Astrocyte of the spinal cord (primary cell): ENCODE measurements around the gene BSCL2.

Experiments used
- DNase-seq: peaks from one replicate; pipeline ENCODE4 v3.0.0; 2011; ENCODE audit warnings: low read depth, low spot score
- H3K4me3 ChIP-seq: 2 replicates; pipeline ENCODE4 v1.5.1; 2011; ENCODE audit warnings: low read depth, mild to moderate bottlenecking, low read length, moderate library complexity
- in situ Hi-C: cut with HindIII; loops from 2 replicates; pipeline ENCODE4 v1.10.0; 2017; ENCODE audit warnings: low sequenced_read_pairs
- TF ChIP-seq, protein P1 (sequence below): IDR thresholded peaks from 2 replicates; pipeline ENCODE4 v1.5.1; 2012; ENCODE audit warnings: low read depth, mild to moderate bottlenecking, low read length, inconsistent platforms

Gene BSCL2

DNA sequence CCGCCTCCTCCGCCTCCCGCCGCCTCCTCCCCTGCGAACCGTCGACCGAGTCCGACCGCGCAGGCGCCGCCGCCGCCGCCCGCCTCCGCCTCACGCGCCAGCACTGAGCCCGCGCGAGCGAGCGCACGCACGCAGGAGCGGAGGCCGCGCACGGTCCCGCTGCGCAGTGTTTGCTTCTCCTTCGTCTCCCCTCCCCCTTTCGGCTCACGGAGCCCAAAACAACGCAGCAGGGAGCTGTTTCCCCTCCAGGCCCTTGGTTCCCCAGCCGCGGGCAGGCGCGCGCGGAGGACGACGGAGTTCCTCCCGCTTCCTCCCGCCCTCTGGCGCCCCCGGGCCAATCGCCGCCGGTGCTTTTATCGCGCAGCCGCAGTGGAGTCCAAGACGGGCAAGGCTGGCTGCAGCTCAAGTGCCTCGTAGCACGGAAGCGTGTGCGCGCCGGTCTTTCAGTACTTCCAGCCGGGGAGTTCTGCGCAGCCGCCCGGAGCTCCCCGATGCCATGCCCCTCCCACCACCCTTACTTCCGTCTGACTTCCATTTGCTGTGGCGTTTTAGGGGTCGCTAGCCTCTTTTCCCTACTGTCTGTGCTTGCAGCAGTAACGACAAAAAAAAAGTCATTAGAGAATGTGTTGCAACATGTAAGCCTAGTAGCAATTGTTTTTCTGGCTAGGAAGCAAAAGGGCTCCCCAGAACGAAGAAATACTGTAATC is 20.1 kb upstream of the BSCL2 start, which contains the start of gene HNRNPUL2:
Gene HNRNPUL2 (minus strand): TSS at position 293 of the 707 bp plus-strand sequence. CDS start 301 bp downstream, outside the sequence.
- H3K4me3 ChIP-seq = peak within 1 kb of the TSS; percentile 78
- in situ Hi-C loops = no loop called here
- peak; percentile 99 for DNase-seq
- TF ChIP-seq, protein P1, sequence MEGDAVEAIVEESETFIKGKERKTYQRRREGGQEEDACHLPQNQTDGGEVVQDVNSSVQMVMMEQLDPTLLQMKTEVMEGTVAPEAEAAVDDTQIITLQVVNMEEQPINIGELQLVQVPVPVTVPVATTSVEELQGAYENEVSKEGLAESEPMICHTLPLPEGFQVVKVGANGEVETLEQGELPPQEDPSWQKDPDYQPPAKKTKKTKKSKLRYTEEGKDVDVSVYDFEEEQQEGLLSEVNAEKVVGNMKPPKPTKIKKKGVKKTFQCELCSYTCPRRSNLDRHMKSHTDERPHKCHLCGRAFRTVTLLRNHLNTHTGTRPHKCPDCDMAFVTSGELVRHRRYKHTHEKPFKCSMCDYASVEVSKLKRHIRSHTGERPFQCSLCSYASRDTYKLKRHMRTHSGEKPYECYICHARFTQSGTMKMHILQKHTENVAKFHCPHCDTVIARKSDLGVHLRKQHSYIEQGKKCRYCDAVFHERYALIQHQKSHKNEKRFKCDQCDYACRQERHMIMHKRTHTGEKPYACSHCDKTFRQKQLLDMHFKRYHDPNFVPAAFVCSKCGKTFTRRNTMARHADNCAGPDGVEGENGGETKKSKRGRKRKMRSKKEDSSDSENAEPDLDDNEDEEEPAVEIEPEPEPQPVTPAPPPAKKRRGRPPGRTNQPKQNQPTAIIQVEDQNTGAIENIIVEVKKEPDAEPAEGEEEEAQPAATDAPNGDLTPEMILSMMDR = peak; percentile 6

DNA sequence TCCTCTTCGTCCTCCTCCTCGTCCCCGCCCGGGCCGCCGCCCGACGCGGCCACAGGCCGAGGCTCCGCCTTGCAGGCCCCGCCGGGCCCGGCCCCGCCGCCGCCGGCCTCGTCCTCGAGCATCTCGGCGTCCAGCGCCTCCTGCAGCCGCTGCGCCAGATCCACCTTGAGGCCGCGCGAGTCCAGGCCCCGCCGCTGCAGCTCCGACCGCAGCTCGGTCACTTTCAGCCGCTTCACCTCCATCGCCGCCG is 19.6 kb upstream of the BSCL2 start:
- TF ChIP-seq, protein P1 = no peak
- in situ Hi-C loops = no loop called here
- H3K4me3 ChIP-seq = peak overlapping the region; percentile 78
- DNase-seq = no peak

DNA sequence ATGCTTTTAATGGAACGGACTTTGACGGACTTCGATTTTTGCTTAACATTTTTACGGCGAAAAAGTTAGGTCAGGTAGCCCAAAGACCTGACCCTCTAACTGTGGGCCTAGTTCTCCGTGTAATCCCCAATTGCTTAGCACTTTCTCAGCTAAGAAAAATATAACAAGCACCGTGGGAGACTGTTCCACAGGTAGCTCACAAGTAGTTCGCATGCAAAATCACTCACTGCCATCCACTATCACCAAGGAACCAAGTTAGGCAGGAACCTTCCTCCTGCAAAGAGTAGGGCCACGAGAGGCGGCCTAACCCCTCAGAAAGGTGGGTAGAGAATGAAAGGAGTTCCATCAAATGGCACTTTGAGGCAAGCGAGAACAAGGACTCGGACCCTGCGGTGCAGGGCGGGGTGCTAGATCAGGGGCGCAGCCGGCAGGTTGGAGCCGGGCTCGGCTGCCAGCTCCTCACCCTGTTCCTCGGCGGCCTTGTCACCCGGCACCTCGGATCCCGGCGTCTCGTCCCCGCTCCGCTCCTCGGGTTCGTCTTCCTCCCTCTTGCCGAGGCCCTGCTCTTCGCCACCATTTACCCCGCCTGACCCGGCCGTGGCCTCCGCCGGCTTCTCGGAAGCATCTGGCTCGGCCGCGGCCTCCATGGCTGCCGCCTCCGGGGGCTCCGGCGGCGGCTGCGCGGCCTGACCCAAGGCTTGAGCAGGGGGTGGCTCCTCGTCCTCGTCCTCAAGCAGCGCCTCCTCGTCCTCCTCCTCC is 19.1 kb upstream of the BSCL2 start:
- no peak for DNase-seq
- in situ Hi-C loops = no loop called here
- TF ChIP-seq, protein P1 = no peak
- peak overlapping the region; percentile 78 for H3K4me3 ChIP-seq

DNA sequence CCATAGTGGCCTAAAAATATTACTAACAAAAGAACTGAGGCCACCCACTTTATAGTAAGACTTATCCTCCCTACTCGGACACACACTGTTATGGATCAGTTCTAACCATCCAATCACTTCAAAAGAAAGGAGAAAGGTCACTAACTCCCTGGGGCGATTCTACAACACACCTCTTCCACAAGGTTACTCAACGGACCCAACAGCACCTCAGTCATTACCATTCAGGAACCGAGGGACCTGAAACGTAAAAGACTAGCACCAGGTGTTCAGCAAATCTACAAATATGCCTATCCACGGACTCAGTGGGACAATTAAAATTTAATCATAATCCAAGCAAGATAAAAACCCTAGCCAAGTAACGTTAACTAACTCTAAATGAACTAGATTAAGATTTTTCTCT is 18.4 kb upstream of the BSCL2 start:
- in situ Hi-C loops = no loop called here

DNA sequence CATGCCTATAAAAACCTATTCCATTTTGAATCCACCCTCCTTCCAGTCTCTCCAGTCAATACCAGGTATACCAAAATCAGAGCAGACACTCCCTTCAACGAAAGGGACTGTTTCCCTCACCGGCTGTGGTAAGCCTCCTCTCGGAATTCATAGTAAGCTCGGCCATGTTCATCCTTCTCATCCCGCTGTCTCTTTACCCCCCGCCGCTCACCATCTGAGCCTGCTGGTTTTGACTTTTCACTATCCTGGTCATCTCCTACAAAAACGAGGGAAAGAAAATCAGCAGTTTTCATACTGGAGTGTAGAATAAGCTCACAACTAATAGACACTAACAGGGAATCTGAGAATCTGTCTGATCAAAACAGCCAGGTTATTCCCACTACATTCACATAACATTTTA is 16.9 kb upstream of the BSCL2 start:
- no peak for DNase-seq
- in situ Hi-C loops = no loop called here
- TF ChIP-seq, protein P1 = no peak
- H3K4me3 ChIP-seq = peak overlapping the region; percentile 78

More for the DNA sequence above, 18.4 kb upstream of the BSCL2 start:
- TF ChIP-seq, protein P1 = no peak
- no peak for DNase-seq
- H3K4me3 ChIP-seq = peak overlapping the region; percentile 78

DNA sequence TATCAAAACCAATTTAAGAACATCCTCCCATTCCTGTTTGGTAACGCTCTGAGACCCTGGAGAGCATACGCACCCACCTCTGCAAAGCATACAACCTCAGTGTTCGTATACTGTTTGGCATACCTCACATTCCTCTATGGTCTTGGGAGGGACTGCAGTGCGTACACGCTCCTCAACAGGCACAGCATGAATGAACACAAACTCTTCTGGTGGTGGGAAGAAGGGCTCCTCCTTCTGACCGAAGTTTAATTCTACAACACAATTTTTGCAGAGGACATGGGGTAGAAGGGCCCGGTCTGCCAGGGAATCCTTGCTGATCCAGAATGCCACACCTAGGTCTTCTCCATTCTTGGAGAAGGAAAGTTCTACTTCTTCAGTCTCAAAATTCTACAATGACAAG is 14.8 kb upstream of the BSCL2 start:
- no peak overlapping the region for H3K4me3 ChIP-seq
- TF ChIP-seq, protein P1 = peak; percentile 13
- in situ Hi-C loops = no loop called here
- DNase-seq = peak; percentile 39
